ENCODE measurements around the gene SERTAD3. TPM values are rescaled to one million over a fixed set of nuclear protein-coding genes. Genes with fewer than 3 reads are reported as not detected.
A peak's percentile ranks its signal among the peaks of the same experiment; 100 is the strongest.

Gene SERTAD3
- total RNA-seq (2021), result 30.9 and 32.2 TPM in 2 replicates
- long read RNA-seq, transcript SERTAD3-201 (2 exons, 1,734 nt), result major isoform, 97 of 115 reads
- long read RNA-seq, transcript SERTAD3-204 (2 exons, 747 nt), result minor isoform, 6 of 115 reads
- long read RNA-seq, partial matches to known transcripts, result 0 of 115 reads
- long read RNA-seq, other reads (novel, unspliced or antisense), result 12 of 115 reads

GRCh38 chr19:40444000-40444824, at the start of gene SERTAD3:
SERTAD3 (minus strand) TSS chr19:40444335; CDS start chr19:40442080, 2,255 bp downstream.
- no peak within 1 kb of the TSS for H4K8ac ChIP-seq (replicated peaks; ENCODE audit: insufficient read length, low read depth, low read length)
- peak within 1 kb of the TSS; percentile 78 for H3K9ac ChIP-seq (ENCODE audit: extremely low read depth, insufficient read length, low read length)
- H3K4ac ChIP-seq (ENCODE audit: low read depth, low read length), result no peak within 1 kb of the TSS; the same call in 1 of the 2 replicates
- H3K4me1 ChIP-seq (ENCODE audit: insufficient read depth, low read length), result no peaks in the 10 kb centered on the region
- no peaks in the 10 kb centered on the region for H3K9me3 ChIP-seq (ENCODE audit: control insufficient read depth, low read depth, low read length)
- peak within 1 kb of the TSS; percentile 91 to 96 for H3K4me3 Mint-ChIP-seq
- peak within 1 kb of the TSS; percentile 20 for H2BK5ac ChIP-seq (ENCODE audit: insufficient read length, low read length)
- no peak within 1 kb of the TSS for H2BK120ac ChIP-seq (ENCODE audit: low read depth, low read length, poor library complexity, severe bottlenecking)
- no peaks in the 10 kb centered on the region for H3K27me3 ChIP-seq (ENCODE audit: insufficient read depth, low read length)
- H3K18ac ChIP-seq (ENCODE audit: insufficient read length, low read depth, low read length), result peak within 1 kb of the TSS; percentile 97
- H2AK5ac ChIP-seq (ENCODE audit: insufficient read length, low read length), result no peak within 1 kb of the TSS
- peaks cover 6% of the 10 kb centered on the region for H3K79me1 ChIP-seq (ENCODE audit: insufficient read depth, low read depth, low read length, poor library complexity, severe bottlenecking)
- H2BK12ac ChIP-seq (ENCODE audit: insufficient read length, low read depth, low read length), result no peak within 1 kb of the TSS
- H3K14ac ChIP-seq (ENCODE audit: insufficient read depth, low read length), result peak within 1 kb of the TSS; percentile 98; the same call in 1 of the 2 replicates
- H2BK20ac ChIP-seq (ENCODE audit: low read depth, low read length, poor library complexity, severe bottlenecking), result no peak within 1 kb of the TSS
- no peak within 1 kb of the TSS for H2BK15ac ChIP-seq (ENCODE audit: low read depth, low read length)
- no peaks in the 10 kb centered on the region for H3K27me3 Mint-ChIP-seq (ENCODE audit: low read depth)
- peak within 1 kb of the TSS; percentile 98 to 100 (median 98) for H3K27ac Mint-ChIP-seq
- peak within 1 kb of the TSS; percentile 67 for H3K27ac ChIP-seq (ENCODE audit: insufficient read length, low read depth, low read length)
- no peak within 1 kb of the TSS for H3K23ac ChIP-seq (ENCODE audit: insufficient read length, low read depth, low read length)
- no peak within 1 kb of the TSS for H3K56ac ChIP-seq (ENCODE audit: insufficient read length, low read depth, low read length)
- peak within 1 kb of the TSS; percentile 96 for H3K4me2 ChIP-seq (ENCODE audit: insufficient read depth, insufficient read length, low read length)
- H4K20me1 ChIP-seq (ENCODE audit: control insufficient read depth, insufficient read depth, insufficient read length), result no peaks in the 10 kb centered on the region
- no CpG with 5 or more reads among the region's 72 CpGs for WGBS (ENCODE audit: extremely low coverage, insufficient read length, low lambda C conversion rate)
- peaks cover 15 to 30% (median 25%) of the 10 kb centered on the region in 3 experiments; a peak in 6 of 7 replicates for H3K36me3 Mint-ChIP-seq (ENCODE audit: insufficient read depth in 1 of 3, low read depth in 3 of 3)
- peaks cover 4% of the 10 kb centered on the region; the same call in 1 of the 2 replicates for H3K79me2 ChIP-seq (ENCODE audit: insufficient read depth, low read length)
- no peak within 1 kb of the TSS for H4K91ac ChIP-seq (ENCODE audit: insufficient read length, low read depth, low read length)
- peak; percentile 96 for DNase-seq
- H3K4me1 Mint-ChIP-seq, result peaks cover 28 to 32% of the 10 kb centered on the region in 2 experiments
- no peak within 1 kb of the TSS for H4K5ac ChIP-seq (ENCODE audit: insufficient read length, low read depth, low read length)
- no peaks in the 10 kb centered on the region; a peak in 1 of 5 replicates for H3K9me3 Mint-ChIP-seq
- TF ChIP-seq CTCF (conservative IDR thresholded peaks at IDR 0.05), result no peak
- peak within 1 kb of the TSS; percentile 89 for H2AFZ ChIP-seq (ENCODE audit: low read length)
- H3K23me2 ChIP-seq (ENCODE audit: insufficient read length, low read depth, low read length, poor library complexity, severe bottlenecking), result peaks cover 3% of the 10 kb centered on the region
- H3T11ph ChIP-seq (ENCODE audit: low read length), result no peak within 1 kb of the TSS
